Progenitor cell of endocrine pancreas (in vitro differentiated cells): ENCODE data around the gene RPAP2. TPM values are rescaled to one million over a fixed set of nuclear protein-coding genes. Genes with fewer than 3 reads are reported as not detected.
"Not testable (repeated sequence)": the region's sequence is repeated elsewhere in the genome, so short reads cannot be mapped to it uniquely, and the experiment has no call there.

Source experiments
- DNase-seq: peaks from one replicate; pipeline ENCODE4 v3.0.0; 2021; ENCODE audit warnings: low spot score; ENCODE audit not compliant: unreplicated experiment
- H3K27ac Mint-ChIP-seq: 2 replicates; pipeline ENCODE4 v1.8.0; 2021; ENCODE audit warnings: mild to moderate bottlenecking, moderate library complexity, mixed read lengths
- H3K27me3 Mint-ChIP-seq: 2 replicates; pipeline ENCODE4 v1.8.0; 2021; ENCODE audit warnings: mixed read lengths
- H3K36me3 Mint-ChIP-seq: 2 replicates; pipeline ENCODE4 v1.8.0; 2022; ENCODE audit warnings: mixed read lengths; ENCODE audit not compliant: insufficient read depth
- H3K4me1 Mint-ChIP-seq: 2 replicates; pipeline ENCODE4 v1.8.0; 2021; ENCODE audit warnings: low read depth, mixed read lengths
- H3K4me3 Mint-ChIP-seq: 2 replicates; pipeline ENCODE4 v1.8.0; 2021; ENCODE audit warnings: low read depth, mild to moderate bottlenecking, moderate library complexity, mixed read lengths
- H3K9me3 Mint-ChIP-seq: 2 replicates; pipeline ENCODE4 v1.8.0; 2021; ENCODE audit warnings: low read depth, mixed read lengths
- CTCF ChIP-seq: fragments of 200-600 bp; sonication (generic); IDR thresholded peaks from one replicate; pipeline ENCODE4 v1.5.0; 2021; ENCODE audit warnings: antibody characterized with exemption, mild to moderate bottlenecking; ENCODE audit not compliant: unreplicated experiment
- long read RNA-seq: library from polyadenylated mRNA; unstranded; transcript quantifications from one replicate; pipeline ENCODE4 v2.0.0, GENCODE V29; 2020
- total RNA-seq: library from RNA; stranded (reverse); gene quantifications from 2 replicates; pipeline ENCODE4 v1.2.1, GENCODE V29; 2021

RPAP2 gene
- 40.7 and 40.8 TPM in 2 replicates for total RNA-seq
- long read RNA-seq, full-length matches to known transcripts, result 65 of 109 reads
- long read RNA-seq, partial matches to known transcripts, result 21 of 109 reads
- long read RNA-seq, other reads (novel, unspliced or antisense), result 23 of 109 reads

GRCh38 chr1:92298573-92299476, at the start of gene RPAP2, which contains the start of gene GLMN:
RPAP2 (plus strand) TSS chr1:92299059; CDS start chr1:92299074, 15 bp downstream.
GLMN (minus strand) TSS chr1:92298987; CDS start chr1:92297999, 988 bp downstream.
- Mint-ChIP-seq H3K9me3 (no peaks in the 10 kb centered on the region), H3K27ac (peak within 1 kb of the TSS; percentile 100), H3K36me3 (peaks cover 15% of the 10 kb centered on the region), H3K27me3 (no peaks in the 10 kb centered on the region), H3K4me3 (peak within 1 kb of the TSS; percentile 98), H3K4me1 (peaks cover 15% of the 10 kb centered on the region)
- DNase-seq, result peak; percentile 58
- peak; percentile 33 for TF ChIP-seq CTCF

GRCh38 chr1:92254714-92255113, 44.1 kb upstream of the RPAP2 start:
- not testable (repeated sequence) for H3K4me3 Mint-ChIP-seq, DNase-seq, H3K4me1 Mint-ChIP-seq, H3K27me3 Mint-ChIP-seq, H3K27ac Mint-ChIP-seq
- peaks cover 49% of the 10 kb centered on the region for H3K36me3 Mint-ChIP-seq
- H3K9me3 Mint-ChIP-seq, result peaks cover 18% of the 10 kb centered on the region

- Mint-ChIP-seq H3K36me3 (peaks cover 52% of the 10 kb centered on the region), H3K4me1 (no peaks in the 10 kb centered on the region)
- no peak for DNase-seq
These were observed 39.5 kb upstream of the RPAP2 start for GRCh38 chr1:92259350-92259749.

GRCh38 chr1:92262516-92262915, 36.3 kb upstream of the RPAP2 start:
- no peaks in the 10 kb centered on the region for H3K9me3 Mint-ChIP-seq
- H3K4me1 Mint-ChIP-seq, result no peaks in the 10 kb centered on the region
- H3K27ac Mint-ChIP-seq, result no peak overlapping the region

More at GRCh38 chr1:92259350-92259749, 39.5 kb upstream of the RPAP2 start:
- Mint-ChIP-seq H3K4me3 (no peak overlapping the region), H3K9me3 (peaks cover 12% of the 10 kb centered on the region), H3K27me3 (no peaks in the 10 kb centered on the region), H3K27ac (no peak overlapping the region)
- TF ChIP-seq CTCF, result no peak

GRCh38 chr1:92273039-92273438, 25.8 kb upstream of the RPAP2 start:
- Mint-ChIP-seq H3K27me3 (no peaks in the 10 kb centered on the region), H3K9me3 (no peaks in the 10 kb centered on the region), H3K4me3 (no peak overlapping the region), H3K4me1 (no peaks in the 10 kb centered on the region), H3K27ac (no peak overlapping the region), H3K36me3 (peaks cover 11% of the 10 kb centered on the region)
- TF ChIP-seq CTCF, result no peak
- no peak for DNase-seq

More at GRCh38 chr1:92262516-92262915, 36.3 kb upstream of the RPAP2 start:
- no peaks in the 10 kb centered on the region for H3K27me3 Mint-ChIP-seq
- DNase-seq, result no peak
- no peak overlapping the region for H3K4me3 Mint-ChIP-seq
- H3K36me3 Mint-ChIP-seq, result peaks cover 25% of the 10 kb centered on the region
- no peak for TF ChIP-seq CTCF
